HFF-Myc (cell line): ENCODE data around the gene PTGES3L.
A peak's percentile ranks its signal among the peaks of the same experiment; 100 is the strongest.
"Not testable (repeated sequence)": the region's sequence is repeated elsewhere in the genome, so short reads cannot be mapped to it uniquely, and the experiment has no call there.

Source experiments
- DNase-seq: peaks from one replicate; pipeline ENCODE4 v3.0.0-alpha.2; 2011; ENCODE audit warnings: low read depth; ENCODE audit errors: extremely low read depth
- H3K4me3 ChIP-seq: replicated peaks from 2 replicates; pipeline ENCODE4 v1.5.1; 2011; ENCODE audit warnings: low read depth, mild to moderate bottlenecking, control low read depth, low read length
- TF ChIP-seq, protein P1 (sequence below): IDR thresholded peaks from 2 replicates; pipeline ENCODE4 v1.5.1; 2012; ENCODE audit warnings: mild to moderate bottlenecking, low read depth, low read length, control low read depth; ENCODE audit errors: missing control alignments

Gene PTGES3L

GRCh38 chr17:42975265-42975664, 4.6 kb downstream of the PTGES3L start:
- DNase-seq: no peak
- TF ChIP-seq, protein P1, sequence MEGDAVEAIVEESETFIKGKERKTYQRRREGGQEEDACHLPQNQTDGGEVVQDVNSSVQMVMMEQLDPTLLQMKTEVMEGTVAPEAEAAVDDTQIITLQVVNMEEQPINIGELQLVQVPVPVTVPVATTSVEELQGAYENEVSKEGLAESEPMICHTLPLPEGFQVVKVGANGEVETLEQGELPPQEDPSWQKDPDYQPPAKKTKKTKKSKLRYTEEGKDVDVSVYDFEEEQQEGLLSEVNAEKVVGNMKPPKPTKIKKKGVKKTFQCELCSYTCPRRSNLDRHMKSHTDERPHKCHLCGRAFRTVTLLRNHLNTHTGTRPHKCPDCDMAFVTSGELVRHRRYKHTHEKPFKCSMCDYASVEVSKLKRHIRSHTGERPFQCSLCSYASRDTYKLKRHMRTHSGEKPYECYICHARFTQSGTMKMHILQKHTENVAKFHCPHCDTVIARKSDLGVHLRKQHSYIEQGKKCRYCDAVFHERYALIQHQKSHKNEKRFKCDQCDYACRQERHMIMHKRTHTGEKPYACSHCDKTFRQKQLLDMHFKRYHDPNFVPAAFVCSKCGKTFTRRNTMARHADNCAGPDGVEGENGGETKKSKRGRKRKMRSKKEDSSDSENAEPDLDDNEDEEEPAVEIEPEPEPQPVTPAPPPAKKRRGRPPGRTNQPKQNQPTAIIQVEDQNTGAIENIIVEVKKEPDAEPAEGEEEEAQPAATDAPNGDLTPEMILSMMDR: no peak
- no peak overlapping the region for H3K4me3 ChIP-seq

- not testable (repeated sequence) for DNase-seq, H3K4me3 ChIP-seq
These were observed 6.6 kb downstream of the PTGES3L start for GRCh38 chr17:42973323-42973722.

GRCh38 chr17:42971589-42971988, 8.3 kb downstream of the PTGES3L start:
- DNase-seq: no peak
- TF ChIP-seq, protein P1: no peak
- H3K4me3 ChIP-seq: no peak overlapping the region

- DNase-seq: no peak
- no peak overlapping the region for H3K4me3 ChIP-seq
- TF ChIP-seq, protein P1: no peak
These were observed 10.8 kb downstream of the PTGES3L start for GRCh38 chr17:42969001-42969581.

DNA sequence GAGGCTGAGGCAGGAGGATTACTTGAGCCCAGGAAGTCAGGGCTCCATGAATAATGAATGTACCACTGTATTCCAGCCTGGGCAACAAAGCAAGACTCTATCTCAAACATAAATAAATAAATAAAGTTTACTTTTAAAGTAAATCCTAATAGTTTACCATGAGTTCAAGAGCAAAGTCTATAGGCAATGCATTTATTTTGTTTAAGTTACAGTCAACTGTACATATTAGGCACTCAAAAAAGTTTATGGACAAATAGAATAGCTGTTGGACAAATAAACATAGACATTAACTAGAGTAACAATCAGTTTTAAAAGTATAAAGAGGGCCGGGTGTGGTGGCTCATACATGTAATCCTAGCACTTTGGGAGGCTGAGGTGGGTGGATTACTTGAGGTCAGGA, 12.0 kb downstream of the PTGES3L start:
- H3K4me3 ChIP-seq: no peak overlapping the region
- DNase-seq: no peak
- TF ChIP-seq, protein P1: no peak

GRCh38 chr17:42964161-42964932, 15.5 kb downstream of the PTGES3L start, which contains the start of gene AARSD1:
Gene AARSD1 (minus strand): TSS chr17:42964454. CDS start chr17:42964440, 14 bp downstream.
- TF ChIP-seq, protein P1: no peak
- peak within 1 kb of the TSS; percentile 97 for H3K4me3 ChIP-seq
- DNase-seq: peak; percentile 86

DNA sequence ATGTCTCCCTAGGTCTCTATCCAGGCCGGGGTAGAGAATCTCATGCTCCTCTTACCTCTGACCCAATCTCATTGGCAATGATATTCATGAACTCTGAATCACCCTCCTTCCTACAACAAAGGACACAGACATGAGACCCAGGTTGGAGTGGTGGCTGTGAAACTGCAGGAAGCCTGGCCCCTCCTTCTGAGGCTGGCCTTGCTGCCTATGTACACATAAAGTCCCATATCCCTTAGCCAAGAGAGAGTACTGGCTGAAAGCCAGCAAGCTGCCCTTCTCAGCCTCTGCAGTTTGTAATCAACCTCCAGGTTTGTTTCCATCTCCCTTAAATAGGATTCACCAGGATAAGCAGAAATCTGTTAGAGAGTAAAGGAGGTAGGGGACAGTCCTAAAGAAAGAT, 26.2 kb downstream of the PTGES3L start:
- H3K4me3 ChIP-seq: no peak overlapping the region
- no peak for DNase-seq
- TF ChIP-seq, protein P1: no peak
